Measurements from ENCODE around the gene CHST5. TPM values are rescaled to one million over a fixed set of nuclear protein-coding genes. Genes with fewer than 3 reads are reported as not detected.
A peak's percentile ranks its signal among the peaks of the same experiment; 100 is the strongest.

Gene CHST5
- total RNA-seq = not detected
- long read RNA-seq = 0 reads

- DNase-seq (ENCODE audit: low spot score) = no peak
Measured at GRCh38 chr16:75535901-75536300, at the start of gene CHST5. CHST5 (minus strand) TSS chr16:75536108; CDS start chr16:75530384, 5,724 bp downstream.

DNA sequence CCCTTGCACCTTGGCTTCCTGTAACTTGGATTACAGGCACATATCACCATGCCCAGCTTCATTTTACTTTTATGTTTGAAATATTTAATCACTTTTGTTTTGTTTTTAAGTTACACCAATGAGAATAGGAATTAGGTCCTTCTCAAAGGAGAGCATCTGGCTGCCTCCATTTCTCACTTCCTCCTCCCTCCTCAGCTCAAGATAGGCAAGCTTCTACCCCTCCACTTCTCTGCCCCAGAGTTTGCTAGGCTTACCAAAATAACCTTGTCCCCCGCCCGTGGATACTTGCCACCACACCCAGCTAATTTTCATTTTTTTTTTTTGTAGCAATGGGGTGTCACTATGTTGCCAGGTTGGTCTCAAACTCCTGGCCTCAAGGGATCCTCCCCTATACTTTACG, 48.2 kb upstream of the CHST5 start:
- DNase-seq (ENCODE audit: low spot score) = no peak

DNA sequence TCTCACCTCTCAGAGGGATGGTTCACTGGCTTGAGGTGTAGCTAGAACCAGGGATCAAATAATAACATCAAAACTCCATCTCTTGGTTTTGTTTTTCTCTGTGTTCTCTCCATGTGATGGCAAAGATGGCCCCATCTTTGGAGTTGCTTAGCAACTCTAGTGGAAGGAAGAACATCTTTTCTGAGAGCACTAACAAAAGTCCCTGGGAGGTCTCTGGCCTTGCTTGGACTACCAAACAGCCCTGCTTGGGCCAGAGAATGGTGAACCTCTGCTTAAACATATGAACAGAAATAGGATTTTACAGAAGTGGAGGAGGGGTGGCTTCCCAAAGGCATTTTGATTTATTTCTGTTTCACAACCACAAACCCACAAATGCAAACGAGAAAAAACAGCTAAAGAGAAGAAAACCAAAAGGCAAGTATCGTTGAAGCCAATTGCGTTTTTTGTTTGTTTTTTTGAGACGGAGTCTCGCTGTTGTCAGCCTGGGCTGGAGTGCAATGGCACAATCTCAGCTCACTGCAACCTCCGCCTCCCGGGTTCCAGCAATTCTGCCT, 43.5 kb upstream of the CHST5 start:
- DNase-seq (ENCODE audit: low spot score) = no peak

GRCh38 chr16:75578725-75579124, 42.8 kb upstream of the CHST5 start:
- DNase-seq (ENCODE audit: low spot score) = no peak

GRCh38 chr16:75578212-75578611, 42.3 kb upstream of the CHST5 start:
- DNase-seq (ENCODE audit: low spot score) = no peak

DNA sequence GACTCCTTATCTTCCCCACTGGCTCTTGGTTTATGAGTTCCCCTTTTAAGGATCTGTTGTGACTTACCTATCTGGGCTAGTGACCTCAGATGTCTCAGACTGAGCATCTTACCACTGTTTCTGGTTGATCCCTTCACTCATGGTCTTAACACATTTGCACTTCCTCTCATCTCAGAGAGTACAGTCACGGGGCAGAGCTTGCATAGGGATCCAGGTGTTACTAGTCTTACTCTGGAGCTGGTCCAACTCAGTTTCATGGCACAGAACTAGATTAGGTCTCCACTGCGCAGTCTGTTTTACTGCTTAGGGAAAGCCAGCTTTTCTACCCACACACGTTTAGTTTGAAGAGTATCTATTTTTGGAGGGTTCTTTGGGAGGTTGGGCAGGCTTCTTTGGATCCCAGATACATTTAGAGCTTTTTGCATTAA, 40.5 kb upstream of the CHST5 start:
- no peak for DNase-seq (ENCODE audit: low spot score)

DNA sequence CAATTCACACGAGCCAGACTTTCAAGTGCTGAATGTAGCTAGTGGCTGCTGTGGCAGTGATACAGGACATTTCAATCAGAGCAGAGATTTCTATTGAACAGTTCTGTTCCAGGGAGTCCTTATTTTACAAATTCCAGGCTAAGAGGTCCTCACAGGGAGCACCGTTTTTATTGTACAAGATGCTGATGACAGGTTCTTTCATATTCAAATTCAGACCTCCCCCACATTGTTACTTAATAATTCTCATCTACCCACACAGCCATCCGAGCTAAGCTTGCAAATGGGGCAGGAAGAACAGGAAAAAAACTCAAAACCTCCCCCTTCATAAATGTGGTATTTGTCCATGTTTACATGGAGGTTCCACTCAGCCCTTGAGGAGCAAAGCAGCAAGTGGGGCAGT, 40.0 kb upstream of the CHST5 start:
- no peak for DNase-seq (ENCODE audit: low spot score)

DNA sequence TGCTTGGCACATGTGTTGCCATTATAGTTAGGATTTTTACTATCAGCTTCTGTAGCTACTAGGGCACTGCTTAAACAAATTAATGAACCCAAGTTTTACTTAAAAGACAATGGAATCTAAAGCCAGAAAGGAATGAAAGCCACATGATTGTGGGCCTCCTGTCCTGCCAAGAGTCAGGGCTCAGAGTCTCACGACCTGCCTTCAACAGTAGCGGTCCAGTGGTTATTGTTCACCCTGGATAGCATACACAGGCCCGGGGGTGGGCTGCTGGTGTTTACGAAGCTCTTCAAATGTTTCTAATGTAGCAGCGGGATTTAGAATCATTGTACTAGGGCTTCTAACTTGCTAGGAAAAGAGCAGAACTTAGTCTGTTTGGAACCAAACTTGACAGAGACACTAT, 38.0 kb upstream of the CHST5 start:
- DNase-seq (ENCODE audit: low spot score) = no peak

GRCh38 chr16:75572864-75573542, 37.1 kb upstream of the CHST5 start:
- DNase-seq (ENCODE audit: low spot score) = no peak

DNA sequence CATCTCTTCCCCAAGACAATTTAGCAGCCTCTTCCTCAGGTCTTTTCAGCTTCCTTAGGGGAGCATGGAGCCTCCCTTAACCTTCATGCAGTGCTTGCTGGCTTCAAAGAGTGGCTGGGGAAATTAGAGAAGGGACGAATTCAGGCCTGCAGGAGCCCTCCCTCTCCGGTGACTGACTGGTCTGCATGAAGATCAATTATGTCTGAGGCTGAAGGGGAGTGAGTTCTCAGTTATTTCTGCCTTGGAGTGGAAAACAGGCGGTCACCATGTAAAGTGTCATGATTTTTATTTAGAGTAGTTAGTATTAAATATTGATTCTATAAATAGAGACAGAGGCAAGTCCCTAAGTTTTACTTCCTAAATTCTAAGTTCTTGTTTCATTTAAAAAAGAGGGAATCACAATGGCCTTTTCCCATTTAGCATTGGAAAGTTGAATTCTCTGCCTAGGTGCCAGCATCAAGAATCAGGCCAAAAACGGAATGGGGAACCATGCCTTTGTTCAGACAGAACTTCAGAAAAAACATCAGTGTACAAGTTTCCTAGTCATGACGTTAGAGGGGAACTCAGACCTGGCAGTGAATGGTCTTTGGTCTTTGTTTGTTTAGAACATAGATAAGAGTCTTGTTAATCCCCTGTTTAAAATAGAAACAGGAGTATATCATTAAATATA, 34.6 kb upstream of the CHST5 start:
- DNase-seq (ENCODE audit: low spot score) = no peak

DNA sequence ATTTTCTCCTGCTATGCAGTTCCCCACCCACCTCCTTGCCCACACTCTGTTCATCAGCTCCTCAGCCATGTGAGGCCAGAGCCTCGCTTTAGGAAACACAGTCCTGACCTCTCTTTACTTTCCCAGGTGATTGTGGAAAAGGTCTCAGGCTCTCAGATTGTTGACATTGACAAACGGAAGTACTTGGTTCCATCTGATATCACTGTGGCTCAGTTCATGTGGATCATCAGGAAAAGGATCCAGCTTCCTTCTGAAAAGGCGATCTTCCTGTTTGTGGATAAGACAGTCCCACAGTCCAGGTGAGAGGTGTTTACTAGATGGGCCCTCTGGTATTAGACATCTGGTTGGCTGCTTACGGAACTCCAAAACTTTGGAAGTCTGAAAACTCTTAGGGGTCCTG, 32.0 kb upstream of the CHST5 start:
- no peak for DNase-seq (ENCODE audit: low spot score)

- no peak for DNase-seq (ENCODE audit: low spot score)
Measured at GRCh38 chr16:75566758-75567255, 30.9 kb upstream of the CHST5 start.

DNA sequence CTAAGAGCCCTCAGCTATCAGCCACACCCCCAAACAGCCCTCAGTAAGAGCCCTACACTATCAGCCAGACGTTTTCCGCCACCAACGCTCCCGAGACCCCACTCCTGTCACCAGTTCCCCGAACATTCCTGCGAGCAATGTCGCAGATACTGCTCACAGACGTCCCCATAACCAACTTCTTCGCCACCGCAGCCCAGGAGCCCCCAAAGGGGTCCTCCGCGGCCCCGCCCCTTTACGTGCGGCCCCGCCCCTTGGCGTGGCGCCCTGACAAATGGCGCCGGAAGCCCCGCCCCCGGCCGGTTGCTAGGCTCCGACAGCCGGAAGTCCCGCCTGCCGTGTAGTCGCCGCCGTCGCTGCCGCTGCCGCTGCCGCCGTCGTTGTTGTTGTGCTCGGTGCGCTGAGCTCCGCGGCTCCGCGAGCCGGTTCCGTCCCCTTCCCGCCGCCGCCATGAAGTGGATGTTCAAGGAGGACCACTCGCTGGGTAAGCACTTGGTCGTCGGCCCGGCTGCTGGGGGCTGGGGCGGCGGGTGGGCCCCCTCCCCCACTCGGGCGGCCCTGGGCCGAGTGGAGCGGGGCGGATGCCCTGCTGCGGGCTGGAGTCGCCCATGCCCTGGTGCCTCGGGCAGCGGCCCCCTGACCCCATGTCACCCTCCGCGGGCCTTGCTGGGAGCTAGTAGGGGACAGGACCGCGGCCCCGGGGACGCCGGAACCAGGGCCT, 30.3 kb upstream of the CHST5 start, which contains the start of gene GABARAPL2:
Gene GABARAPL2 (plus strand): TSS at position 340 of the 718 bp plus-strand sequence. CDS start 108 bp downstream, at position 448.
- DNase-seq (ENCODE audit: low spot score) = peak; percentile 96

DNA sequence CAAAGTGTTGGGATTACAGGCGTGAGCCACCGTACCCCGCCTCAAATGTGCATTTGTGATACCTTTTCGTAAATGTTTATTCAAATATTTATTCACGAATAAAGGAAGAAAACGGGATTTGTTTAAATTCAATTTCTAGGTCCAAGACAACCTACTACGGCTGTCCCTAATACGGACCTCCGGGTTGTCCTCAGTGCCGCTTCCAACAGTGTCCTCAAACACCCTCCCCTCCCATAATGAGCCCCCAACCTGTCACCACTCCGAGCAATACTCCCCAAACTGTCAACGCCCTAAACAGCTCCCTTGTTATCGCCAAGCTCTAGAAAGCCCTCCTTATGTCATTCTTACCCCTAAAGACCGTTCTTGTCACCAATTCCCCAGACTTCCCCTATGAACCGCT, 29.7 kb upstream of the CHST5 start:
- no peak for DNase-seq (ENCODE audit: low spot score)

DNA sequence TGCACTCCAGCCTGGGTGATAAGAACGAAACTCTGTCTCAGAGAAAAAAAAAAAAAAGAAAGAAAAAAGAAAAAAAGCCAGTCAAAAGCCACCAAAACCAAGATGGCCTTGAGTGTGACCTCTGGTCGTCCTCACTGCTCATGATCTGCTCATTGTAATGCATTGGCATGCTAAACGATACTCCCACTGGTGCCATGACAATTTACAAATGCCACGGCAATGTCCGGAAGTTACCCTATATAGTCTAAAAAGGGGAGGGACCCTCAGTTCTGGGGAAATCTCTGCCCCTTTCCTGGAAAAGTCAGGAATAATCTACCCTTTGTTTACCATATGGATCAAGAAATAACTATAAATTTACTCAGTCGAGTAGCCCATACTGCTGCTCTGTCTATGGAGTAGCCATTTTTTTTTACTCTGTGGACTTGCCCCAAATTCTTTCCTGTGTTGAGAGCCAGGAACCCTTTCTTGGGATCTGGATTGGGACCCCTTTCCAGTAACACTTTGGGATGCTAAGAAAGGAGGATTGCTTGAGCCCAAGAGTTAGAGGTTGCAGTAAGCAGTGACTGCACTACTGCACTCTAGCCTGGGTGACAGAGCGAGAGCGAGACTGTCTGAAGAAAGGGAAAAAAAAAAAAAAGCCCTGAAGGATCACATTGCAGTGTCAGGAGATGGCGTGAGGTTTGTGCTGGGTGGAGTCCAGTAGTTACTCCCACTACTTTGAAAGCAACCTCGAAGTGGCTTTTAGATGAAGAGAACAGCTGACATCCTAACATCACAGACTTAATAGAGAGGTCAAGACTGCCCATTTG, 23.9 kb upstream of the CHST5 start:
- no peak for DNase-seq (ENCODE audit: low spot score)

DNA sequence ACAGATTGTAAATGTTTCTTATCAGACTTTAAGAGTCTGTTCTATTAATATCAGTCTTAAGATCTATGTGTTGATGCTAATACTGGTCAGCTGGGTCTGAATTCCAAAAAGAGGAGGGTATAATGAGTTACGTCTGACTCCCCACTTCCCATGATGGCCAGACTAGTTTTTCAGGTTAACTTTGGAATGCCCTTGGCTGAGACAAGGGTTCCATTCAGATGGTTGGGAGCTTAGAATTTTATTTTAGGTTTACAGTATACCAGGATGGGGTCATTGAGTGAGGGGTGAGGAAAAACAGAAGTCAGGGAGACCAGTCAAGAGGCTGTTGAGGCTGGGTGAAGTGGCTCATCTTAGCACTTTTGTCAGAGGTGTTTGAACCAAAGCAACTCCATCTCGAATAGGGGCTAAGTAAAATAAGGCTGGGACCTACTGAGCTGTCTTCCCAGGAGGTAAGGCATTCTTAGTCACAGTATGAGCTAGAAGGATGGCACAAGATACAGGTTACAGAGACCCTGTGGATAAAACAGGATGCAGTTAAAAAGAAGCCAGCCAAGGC, 23.0 kb upstream of the CHST5 start:
- no peak for DNase-seq (ENCODE audit: low spot score)

DNA sequence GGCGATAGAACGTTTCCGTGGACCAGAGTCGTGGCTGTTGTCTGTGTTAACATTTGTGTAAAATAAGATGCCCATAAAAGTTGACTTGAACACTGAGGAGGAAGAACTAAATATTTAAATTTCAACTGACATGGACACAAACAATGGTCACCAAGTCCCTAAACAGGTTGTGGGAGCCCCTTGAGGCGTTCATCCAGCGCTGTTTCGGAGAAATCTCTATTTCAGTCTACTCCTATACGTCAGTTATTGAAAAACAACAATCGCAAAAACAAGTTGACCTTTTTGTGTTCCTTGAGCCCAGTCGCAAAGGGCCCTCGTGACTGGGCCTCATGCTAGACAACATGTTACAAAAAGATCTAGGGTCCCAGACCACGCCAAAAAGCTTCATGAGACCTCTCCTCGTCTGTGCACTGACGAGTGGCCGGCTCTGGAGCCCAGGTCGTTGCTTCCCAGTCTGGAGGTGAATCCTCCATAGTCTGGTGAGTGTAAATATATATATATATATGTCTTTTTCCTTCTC, 20.6 kb upstream of the CHST5 start:
- no peak for DNase-seq (ENCODE audit: low spot score)

GRCh38 chr16:75555707-75556430, 20.0 kb upstream of the CHST5 start, which contains the start of gene TMEM231:
TMEM231 (minus strand) TSS chr16:75556252; CDS start chr16:75556209, 43 bp downstream.
- peak; percentile 98 for DNase-seq (ENCODE audit: low spot score)

- DNase-seq (ENCODE audit: low spot score) = peak; percentile 89
Measured at GRCh38 chr16:75555213-75555706, 19.4 kb upstream of the CHST5 start.

All from mesenteric fat pad (tissue), 1 donor.